ENCODE data around the gene LRMDA.
"Not testable (repeated sequence)": the region's sequence is repeated elsewhere in the genome, so short reads cannot be mapped to it uniquely, and the experiment has no call there.

Gene LRMDA

DNA sequence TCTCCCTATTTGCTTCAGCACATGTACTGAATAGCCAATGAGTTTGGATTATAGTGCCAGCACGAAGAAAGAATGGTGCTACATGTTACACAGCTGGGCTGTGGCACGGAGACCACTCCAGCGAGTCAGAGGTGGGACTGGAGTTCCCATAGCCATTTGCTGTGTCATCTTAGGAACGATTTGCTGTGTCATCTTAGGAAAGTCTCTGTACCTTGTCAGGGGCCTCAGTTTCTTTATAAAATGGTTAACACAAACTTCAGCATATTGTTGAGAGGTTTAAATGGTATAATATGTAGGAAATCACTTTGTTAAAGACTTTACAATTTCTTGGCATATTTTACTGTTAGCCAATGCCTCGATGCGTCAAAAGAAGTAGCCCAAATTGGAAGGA is 609.4 kb downstream of the LRMDA start:
- DNase-seq = no peak

GRCh38 chr10:76041551-76041950 is 610.1 kb downstream of the LRMDA start:
- DNase-seq = no peak

DNA sequence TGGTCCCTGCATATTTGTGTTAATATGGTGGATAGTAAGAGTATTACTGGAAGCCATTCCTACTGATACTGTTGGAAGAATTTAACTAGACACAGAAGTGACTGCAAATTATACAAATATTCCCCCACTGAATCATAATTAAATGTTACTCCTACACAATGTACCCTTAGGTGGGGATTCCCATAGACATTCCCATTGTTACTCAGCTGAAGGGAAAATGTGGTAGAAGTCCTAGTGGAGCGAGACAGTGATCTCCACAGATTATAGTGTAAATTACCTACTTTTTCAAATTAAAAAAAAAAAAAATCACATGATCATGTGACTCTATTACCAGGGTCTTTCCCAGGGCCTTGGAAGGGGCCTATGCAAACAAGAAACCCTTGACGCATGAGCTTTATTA is 611.8 kb downstream of the LRMDA start:
- no peak for DNase-seq

DNA sequence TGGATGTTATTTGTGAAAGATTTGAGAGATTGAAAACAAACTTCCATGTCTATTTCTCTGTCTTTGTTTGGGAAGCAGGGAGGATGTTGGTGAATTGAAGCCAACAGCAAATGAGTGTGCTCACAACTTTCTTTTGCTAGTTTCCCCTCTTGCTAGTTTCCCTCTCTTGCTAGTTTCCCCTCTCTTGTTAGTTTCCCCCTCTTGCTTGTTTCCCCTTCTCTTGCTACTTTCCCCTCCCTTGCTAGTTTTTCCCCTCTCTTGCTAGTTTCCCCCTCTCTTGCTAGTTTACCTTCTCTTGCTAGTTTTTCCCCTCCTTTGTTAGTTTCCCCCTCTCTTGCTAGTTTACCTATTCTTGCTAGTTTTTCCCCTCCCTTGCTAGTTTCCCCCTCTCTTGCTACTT is 613.3 kb downstream of the LRMDA start:
- DNase-seq = no peak

DNA sequence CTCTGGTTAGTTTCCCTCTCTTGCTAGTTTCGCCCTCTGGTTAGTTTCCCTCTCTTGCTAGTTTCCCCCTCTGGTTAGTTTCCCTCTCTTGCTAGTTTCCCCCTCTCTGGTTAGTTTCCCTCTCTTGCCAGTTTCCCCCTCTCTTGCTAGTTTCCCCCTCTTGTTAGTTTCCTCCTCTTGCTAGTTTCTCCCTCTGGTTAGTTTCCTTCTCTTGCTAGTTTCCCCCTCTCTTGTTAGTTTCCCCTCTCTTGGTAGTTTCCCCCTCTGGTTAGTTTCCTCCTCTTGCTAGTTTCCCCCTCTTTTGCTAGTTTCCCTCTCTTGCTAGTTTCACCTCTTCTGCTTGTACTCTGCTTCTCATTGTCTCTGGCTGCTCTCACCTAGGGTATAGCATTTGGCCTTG is 613.8 kb downstream of the LRMDA start:
- no peak for DNase-seq

- no peak for DNase-seq
Observed at GRCh38 chr10:76047521-76047920, 616.1 kb downstream of the LRMDA start.

- no peak for DNase-seq
Observed at GRCh38 chr10:76049581-76050290, 618.3 kb downstream of the LRMDA start.

GRCh38 chr10:76050291-76050625 is 618.8 kb downstream of the LRMDA start:
- no peak for DNase-seq

- no peak for DNase-seq
Observed at GRCh38 chr10:76051007-76051936, 619.8 kb downstream of the LRMDA start.

GRCh38 chr10:76052682-76053503 is 621.5 kb downstream of the LRMDA start:
- DNase-seq = no peak

DNA sequence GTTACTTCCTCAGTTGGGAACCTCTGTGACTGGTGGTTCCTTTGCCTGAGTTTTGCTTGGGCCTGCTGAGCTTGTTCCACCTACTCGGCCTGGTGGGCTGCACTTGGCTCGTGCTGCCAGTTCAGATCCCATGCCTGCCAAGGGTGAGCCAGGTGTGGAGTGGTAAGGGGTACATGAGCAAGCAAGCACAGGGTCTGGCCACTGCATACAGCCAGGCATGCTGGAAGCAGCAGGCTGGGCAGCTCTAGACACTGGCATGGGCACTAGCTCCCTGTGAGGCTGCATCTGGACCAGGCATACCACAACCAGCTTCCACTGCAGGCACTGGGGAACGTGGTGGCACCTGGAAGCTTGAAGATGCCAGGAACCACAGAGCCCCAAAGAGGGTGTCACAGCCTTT is 624.0 kb downstream of the LRMDA start:
- no peak for DNase-seq

DNA sequence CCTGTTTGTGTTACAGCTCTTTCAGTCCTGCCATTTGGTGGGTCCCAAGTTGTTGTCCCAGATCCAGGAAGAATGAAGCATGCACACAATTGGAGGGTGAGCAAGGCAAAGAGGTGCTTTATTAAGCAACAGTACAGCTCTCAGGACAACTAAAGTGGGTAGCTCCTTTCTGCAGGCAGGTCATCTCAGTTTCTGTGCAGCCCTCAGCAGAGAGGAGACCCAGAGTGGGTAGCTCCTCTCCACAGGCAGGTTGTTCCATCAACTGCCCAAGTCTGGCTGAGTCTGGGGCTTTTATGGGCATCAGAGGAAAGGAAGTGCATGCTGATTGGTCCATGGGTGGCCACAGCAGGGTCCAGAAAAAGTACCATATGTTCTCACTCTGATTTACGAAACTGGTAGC is 624.5 kb downstream of the LRMDA start:
- DNase-seq = no peak

- DNase-seq = not testable (repeated sequence)
Observed at GRCh38 chr10:76060993-76061392, 629.6 kb downstream of the LRMDA start.

- DNase-seq = no peak
Observed at GRCh38 chr10:76066457-76066856, 635.0 kb downstream of the LRMDA start.

DNA sequence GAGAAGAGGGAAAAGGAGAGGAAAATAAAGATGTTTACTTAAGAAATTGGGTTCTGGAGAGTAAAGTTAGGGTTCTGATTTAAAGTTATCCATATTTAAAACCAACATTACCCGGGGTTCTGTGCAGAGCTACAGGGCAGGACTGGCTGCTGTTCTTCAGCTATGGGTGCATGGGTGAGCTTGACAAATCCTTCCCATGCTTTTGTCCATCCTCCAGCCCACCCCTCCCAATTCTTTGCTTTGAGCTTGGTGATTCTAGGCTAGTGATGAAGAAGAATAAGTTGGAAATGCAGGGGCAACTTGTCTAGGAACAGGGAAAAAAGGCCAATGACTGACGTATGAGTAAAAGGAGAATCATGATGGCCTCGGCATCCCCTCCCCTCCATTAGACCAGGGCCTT is 636.0 kb downstream of the LRMDA start:
- no peak for DNase-seq

DNA sequence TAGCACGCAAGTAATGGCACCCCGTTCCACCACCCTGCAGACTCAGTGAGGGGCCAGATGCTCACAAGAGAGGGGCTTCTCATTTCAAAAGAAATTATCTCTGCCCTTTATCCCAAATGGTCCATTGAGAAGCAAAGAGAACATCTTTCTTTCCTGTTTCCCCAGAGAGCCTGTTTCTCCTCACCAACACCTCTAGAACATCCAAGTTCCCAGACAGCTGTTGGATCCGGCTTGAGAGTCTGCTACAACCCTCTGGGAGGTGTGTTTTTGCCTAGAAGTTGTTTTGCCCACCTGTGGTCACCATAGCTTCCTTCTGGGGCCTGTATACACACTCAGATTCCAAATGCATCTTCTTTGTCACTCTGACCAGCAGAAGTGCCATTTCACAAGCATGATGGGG is 637.4 kb downstream of the LRMDA start:
- DNase-seq = no peak

DNA sequence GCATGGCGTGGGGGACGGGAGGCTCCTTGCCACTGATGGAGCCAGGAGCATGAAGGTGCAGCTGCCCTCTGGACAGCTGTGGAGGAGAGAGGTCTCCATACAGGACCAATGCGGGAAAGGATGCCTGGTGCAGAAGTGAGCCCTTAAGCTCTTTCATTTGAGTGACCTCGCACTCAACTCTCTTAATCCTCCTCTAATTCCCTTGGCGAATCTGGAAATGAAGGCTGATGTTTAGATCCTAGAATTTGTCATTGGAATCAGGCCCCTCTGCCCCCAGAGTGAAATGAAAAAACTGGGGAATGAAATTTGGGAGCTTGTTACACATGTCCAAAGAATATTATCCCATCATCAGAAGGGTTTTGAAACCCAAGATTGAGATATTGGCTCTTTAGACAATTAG is 639.5 kb downstream of the LRMDA start:
- no peak for DNase-seq

DNA sequence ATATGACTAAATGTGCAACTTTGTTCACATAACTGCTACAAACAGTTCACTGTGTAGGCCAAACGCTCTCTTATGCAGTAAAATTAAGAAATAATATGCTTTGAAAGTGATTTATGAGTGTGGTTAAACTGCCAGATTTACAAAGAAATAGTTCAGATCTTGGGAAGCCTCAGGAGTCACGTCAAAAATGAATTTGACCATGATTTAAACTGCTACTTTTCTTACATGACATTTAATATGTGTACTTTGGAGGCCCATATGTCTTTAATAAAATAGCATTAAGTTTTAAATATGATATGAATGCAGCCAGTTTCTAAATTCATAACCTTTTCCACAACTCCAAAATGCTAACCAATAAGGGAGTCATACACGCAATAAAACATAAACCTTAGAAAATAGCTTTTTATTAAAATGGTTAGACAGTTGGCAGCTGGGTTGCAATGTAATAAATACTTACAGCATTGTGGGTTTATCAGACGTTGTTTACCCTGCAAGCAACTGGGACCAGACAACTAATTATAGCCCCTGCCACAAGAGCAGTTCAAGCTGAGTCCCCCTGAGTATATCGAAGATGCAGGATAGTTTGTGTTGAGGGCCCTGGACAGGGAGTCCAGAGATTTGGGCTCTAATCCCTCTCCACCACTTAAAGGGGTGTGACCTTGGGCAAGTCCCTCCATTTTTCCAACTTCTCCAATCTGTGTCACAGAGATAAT is 640.4 kb downstream of the LRMDA start:
- DNase-seq = no peak

- no peak for DNase-seq
Observed at GRCh38 chr10:76072384-76072783, 641.0 kb downstream of the LRMDA start.

GRCh38 chr10:76073524-76073923 is 642.1 kb downstream of the LRMDA start:
- no peak for DNase-seq

- DNase-seq = no peak
Observed at GRCh38 chr10:76074659-76075058, 643.2 kb downstream of the LRMDA start.

DNA sequence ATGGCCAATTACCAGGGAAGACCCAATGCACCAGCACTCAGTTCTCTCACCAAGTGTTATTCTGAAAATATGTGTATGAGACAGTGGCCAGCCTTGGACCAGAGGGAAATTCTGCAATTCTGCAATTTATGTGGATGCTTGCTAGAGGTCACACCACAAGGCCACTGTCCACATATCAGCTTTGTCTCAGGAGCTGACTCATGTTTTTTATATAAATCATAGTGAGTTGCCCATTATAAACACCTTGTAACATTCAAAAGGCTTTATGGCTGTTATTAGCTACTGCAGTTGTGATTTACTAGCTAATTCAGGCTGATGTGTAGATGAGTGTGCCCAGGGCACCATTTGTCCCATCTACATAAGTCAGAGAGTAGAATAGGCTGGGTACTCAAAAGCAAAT is 649.0 kb downstream of the LRMDA start:
- no peak for DNase-seq

GRCh38 chr10:76080991-76081390 is 649.6 kb downstream of the LRMDA start:
- no peak for DNase-seq

Measured in KG1 (cell line).